Activated T-helper 17 cell treated with anti-CD3 and anti-CD28 coated beads, Interleukin-2, amount 50 U/mL, for 72 hours (primary cell): ENCODE measurements around the gene METTL6. TPM values are rescaled to one million over a fixed set of nuclear protein-coding genes. Genes with fewer than 3 reads are reported as not detected.

ENCODE experiments used
- ATAC-seq: fragments of 150-1000 bp; cut with Tn5 transposase; replicated peaks from 2 replicates; pipeline ENCODE4 v1.10.0; 2021; ENCODE audit warnings: mild to moderate bottlenecking, moderate library complexity
- H3K27ac Mint-ChIP-seq: one replicate; pipeline ENCODE4 v1.8.0; 2022; ENCODE audit warnings: mixed read lengths
- H3K27me3 Mint-ChIP-seq: one replicate; pipeline ENCODE4 v1.8.0; 2022; ENCODE audit warnings: mixed read lengths
- H3K36me3 Mint-ChIP-seq: one replicate; pipeline ENCODE4 v1.8.0; 2022; ENCODE audit warnings: low read depth, mild to moderate bottlenecking, mixed read lengths
- H3K4me1 Mint-ChIP-seq: one replicate; pipeline ENCODE4 v1.8.0; 2022; ENCODE audit warnings: mixed read lengths
- H3K4me3 Mint-ChIP-seq: one replicate; pipeline ENCODE4 v1.8.0; 2022; ENCODE audit warnings: mild to moderate bottlenecking, mixed read lengths
- H3K9me3 Mint-ChIP-seq: one replicate; pipeline ENCODE4 v1.8.0; 2022; ENCODE audit warnings: mixed read lengths
- total RNA-seq, 2 donors: library from RNA; stranded (reverse); gene quantifications; one replicate each; pipeline ENCODE4 v1.2.3, GENCODE V29; 2022

The METTL6 gene
- total RNA-seq, 2 donors from 2014 or later, result 16.5 to 19.7 TPM

DNA sequence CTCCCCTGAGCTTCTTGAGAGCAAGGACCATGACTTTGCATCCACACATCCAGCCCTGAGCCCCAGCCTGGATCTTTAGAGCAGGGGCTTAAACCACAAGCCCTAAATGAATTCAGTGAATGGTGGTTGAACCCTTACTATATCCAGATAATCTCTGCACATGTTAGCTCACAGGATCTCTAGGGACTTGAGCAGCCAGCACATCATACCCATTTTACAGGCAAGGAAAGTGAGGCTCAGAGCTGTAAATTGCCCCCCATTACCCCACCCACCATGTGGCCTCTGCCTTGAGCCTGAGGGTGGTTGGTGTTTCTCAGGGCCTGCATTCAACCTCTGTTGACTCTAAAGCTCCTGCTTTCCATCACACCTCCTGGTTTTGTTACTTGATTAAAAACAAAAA lies 27.6 kb upstream of the METTL6 start:
- Mint-ChIP-seq H3K4me1 (peaks cover 2% of the 10 kb centered on the region), H3K9me3 (no peaks in the 10 kb centered on the region), H3K27me3 (no peaks in the 10 kb centered on the region), H3K36me3 (no peaks in the 10 kb centered on the region), H3K27ac (no peak overlapping the region), H3K4me3 (no peak overlapping the region)
- no peak for ATAC-seq

DNA sequence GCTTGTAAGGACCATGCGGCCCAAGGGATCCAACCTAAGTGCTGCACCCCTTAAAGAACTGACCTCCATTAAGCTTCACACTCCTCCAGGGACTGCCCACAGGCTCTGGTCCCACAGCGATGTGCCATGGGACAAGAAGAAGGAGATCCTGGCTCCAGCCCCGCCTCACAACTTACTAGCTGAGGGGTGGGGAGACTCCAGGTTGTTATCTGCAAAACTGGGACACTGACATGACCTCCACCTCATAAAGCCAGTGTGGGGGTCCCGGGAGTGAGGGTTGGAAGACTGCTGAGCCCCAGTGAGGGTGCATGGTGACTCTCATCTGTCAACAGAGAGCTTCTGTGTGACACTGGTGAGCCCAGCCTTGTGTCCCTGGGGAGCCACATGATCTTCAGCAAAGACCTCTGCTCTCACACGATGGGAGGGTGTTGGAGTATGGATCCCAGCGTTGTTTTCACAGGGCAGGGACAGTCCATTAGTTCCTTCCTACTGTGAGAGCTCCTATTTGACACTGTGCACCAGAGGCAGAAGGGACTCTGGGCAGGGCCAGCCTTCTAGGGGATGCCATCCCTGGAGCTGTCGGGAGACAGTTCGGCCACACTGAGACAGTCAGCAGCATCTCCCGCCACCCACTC lies 26.8 kb upstream of the METTL6 start:
- ATAC-seq, result no peak
- H3K4me1 Mint-ChIP-seq, result no peaks in the 10 kb centered on the region
- H3K27ac Mint-ChIP-seq, result no peak overlapping the region
- no peaks in the 10 kb centered on the region for H3K36me3 Mint-ChIP-seq
- H3K9me3 Mint-ChIP-seq, result no peaks in the 10 kb centered on the region
- H3K27me3 Mint-ChIP-seq, result no peaks in the 10 kb centered on the region
- no peak overlapping the region for H3K4me3 Mint-ChIP-seq

DNA sequence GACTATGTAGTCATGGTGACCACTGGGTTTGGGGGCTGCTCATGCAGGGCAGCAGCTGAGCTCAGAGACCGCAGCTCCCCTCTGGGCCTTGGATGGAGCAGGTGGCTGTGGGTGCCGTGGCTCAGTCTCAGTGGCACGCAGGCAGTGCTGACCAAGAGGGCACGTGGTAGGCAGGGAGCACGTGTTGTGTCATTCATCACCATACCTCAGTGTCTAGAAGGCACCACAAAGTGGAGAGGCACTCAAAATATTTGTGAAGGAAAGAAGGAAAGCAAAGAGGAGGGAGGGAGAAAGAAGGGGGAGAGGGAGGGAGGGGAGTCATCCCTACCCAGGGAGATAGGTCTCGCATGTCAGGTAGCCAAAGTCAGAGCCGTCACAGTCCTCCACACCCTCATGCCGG lies 26.2 kb upstream of the METTL6 start:
- H3K27me3 Mint-ChIP-seq, result no peaks in the 10 kb centered on the region

DNA sequence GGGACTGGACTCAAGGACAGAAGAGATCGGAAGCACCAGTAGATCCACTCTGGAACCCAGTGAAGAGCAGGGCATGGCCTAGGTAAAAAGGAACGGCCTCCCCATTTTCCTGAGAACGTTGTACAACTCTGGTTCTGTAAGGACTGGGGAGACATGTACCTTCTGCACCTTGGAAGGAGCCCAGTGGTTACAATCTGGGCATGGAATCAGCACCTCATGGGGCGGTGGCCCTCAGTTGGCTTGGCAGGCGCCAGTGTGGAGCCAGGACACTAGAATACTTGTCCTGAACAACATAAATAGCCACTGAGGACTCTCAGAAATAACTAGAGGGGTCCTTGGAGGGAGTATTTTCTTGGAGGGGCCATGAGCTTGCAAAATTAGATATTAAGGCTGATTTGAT lies 25.6 kb upstream of the METTL6 start:
- no peak overlapping the region for H3K4me3 Mint-ChIP-seq
- H3K27me3 Mint-ChIP-seq, result no peaks in the 10 kb centered on the region
- H3K27ac Mint-ChIP-seq, result peak overlapping the region; percentile 19
- H3K36me3 Mint-ChIP-seq, result no peaks in the 10 kb centered on the region
- no peaks in the 10 kb centered on the region for H3K4me1 Mint-ChIP-seq
- no peak for ATAC-seq
- no peaks in the 10 kb centered on the region for H3K9me3 Mint-ChIP-seq

More for the DNA sequence above, 26.2 kb upstream of the METTL6 start:
- Mint-ChIP-seq H3K4me1 (no peaks in the 10 kb centered on the region), H3K4me3 (no peak overlapping the region), H3K9me3 (no peaks in the 10 kb centered on the region), H3K27ac (no peak overlapping the region), H3K36me3 (no peaks in the 10 kb centered on the region)
- ATAC-seq, result no peak

DNA sequence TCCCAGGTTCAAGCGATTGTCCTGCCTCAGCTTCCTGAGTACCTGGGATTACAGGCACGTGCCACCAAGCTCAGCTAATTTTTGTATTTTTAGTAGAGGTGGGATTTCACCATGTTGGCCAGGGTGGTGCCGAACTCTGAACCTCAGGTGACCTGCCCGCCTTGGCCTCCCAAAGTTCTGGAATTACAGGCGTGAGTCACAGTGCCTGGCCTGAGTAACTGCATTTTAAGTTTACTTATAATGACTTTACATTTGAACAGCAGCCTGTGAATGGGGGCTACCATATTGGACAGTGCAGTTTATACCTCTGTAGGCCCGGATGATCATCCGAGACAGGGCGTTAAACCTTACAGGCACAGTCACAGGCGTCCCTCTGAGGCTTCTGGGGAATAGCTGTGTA lies 24.8 kb upstream of the METTL6 start:
- no peak overlapping the region for H3K27ac Mint-ChIP-seq
- H3K4me1 Mint-ChIP-seq, result no peaks in the 10 kb centered on the region
- ATAC-seq, result no peak
- no peaks in the 10 kb centered on the region for H3K9me3 Mint-ChIP-seq
- H3K4me3 Mint-ChIP-seq, result no peak overlapping the region
- no peaks in the 10 kb centered on the region for H3K36me3 Mint-ChIP-seq
- no peaks in the 10 kb centered on the region for H3K27me3 Mint-ChIP-seq

DNA sequence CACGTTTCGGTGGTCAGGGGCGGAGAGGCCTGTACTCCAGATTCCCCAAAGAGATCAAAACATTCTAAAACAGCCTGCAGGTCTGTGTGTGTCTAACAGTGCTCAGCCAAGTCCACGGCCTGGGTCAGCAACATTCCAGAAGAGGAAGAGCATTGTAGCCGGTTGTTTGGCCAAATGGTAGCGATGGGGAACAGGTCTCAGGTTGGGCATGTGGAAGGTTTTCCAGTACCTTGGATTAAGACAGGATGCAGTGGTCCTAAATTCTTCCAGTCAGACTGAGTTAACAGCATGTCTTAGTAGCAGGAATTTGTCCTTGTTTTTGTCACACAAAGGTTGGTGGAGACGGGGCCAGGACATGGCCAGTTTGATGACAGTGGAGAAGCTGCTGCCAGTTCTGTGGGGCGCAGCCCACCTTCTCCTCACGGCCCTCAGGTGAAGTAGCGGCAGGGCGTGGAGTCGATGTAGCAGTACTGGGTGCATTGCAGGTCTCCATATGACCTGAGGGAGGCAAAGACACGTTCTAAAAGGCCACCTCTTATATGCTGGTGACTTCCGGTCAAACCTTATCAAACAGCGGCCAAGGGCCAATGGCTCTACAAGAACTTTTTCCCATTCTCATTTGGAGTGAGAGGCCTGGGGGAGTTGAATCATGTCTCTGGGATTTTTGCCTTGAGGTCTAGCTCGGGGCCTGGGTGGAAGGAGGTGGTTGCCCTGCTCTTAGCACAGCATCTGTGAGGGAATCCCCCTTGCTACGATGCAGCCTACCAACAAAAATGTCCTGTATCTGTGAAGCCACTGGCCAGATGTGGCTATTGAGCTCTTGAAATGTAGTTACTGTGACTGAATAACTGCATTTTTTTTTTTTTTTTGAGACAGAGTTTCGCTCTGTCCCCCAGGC lies 24.1 kb upstream of the METTL6 start:
- Mint-ChIP-seq H3K4me3 (no peak overlapping the region), H3K36me3 (no peaks in the 10 kb centered on the region), H3K9me3 (no peaks in the 10 kb centered on the region), H3K4me1 (no peaks in the 10 kb centered on the region), H3K27ac (no peak overlapping the region), H3K27me3 (no peaks in the 10 kb centered on the region)
- ATAC-seq, result no peak

DNA sequence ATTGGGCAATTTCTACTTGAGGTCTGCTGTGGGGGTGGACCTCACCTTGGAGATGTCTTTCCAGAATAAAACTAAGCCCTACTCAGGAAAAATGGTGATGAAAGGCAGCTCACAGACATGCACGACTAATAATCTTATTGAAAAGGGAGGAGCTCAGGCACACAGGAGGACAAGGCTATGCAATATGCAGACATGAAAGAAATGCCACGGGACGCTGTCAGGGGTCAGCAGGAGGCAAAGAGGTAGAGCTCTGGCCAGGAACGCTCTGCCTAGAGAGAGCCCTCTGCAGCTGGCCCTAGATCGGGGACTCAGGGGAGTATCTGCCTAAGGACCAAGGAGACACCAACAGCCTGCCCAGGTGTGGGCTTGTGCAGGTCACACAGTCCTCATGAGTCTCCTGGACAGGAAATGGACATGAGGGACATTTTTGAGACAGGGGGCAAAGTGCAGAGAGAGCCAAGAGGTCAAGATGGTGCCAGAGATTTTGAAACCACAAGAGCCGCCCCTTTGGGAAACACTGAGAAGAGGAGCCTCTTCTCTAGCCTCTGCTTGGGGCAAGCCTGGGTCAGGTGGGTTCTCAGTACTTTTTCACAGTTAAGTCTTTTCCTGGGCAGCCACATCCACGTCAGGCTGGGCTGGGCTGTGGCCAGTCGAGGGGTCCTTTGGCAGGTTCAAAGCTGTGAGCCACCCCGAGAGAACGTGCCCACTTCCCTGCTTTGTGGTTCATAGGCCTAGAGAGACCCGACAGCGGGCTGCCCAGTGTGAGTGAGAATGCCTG lies 23.3 kb upstream of the METTL6 start:
- Mint-ChIP-seq H3K9me3 (no peaks in the 10 kb centered on the region), H3K27me3 (no peaks in the 10 kb centered on the region), H3K4me3 (no peak overlapping the region), H3K36me3 (peaks cover under 1% of the 10 kb centered on the region), H3K4me1 (no peaks in the 10 kb centered on the region), H3K27ac (no peak overlapping the region)
- no peak for ATAC-seq

DNA sequence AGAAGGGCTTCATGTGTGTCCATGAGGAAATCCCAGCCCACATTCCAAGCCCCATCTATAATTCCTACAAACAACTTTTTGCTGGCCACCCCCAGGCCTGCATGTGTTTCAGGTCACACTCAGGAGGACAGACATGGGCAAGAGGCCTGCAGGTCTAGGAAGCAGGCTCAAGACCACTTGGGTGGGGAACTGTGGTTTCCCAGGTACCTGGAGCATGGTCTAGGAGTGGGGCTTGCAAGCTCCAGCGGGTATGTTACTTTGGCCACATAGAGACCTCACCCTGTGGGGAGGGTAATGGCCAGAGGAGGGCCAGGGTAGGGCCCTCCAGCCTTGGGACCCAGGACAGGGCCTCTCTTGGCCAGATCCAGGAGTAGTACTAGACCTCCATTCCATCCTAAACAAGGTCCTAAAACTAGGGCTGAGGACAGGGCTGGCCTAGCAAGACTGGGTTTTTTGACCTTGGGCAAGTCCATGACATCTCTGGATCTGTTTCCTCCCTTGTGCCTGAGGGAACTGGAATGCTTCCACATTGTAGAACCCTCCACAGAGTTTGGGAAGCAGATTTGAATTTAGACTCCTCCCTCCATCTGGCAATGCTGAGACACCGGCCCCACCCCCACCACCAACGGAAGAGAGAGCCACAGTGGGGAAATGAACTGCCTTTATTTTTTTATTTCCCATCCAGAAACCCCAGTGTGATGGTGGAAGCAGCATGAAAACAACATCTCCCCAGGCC lies 22.3 kb upstream of the METTL6 start:
- H3K4me3 Mint-ChIP-seq, result no peak overlapping the region
- no peaks in the 10 kb centered on the region for H3K4me1 Mint-ChIP-seq
- H3K27ac Mint-ChIP-seq, result peak overlapping the region; percentile 21
- H3K9me3 Mint-ChIP-seq, result no peaks in the 10 kb centered on the region
- no peaks in the 10 kb centered on the region for H3K27me3 Mint-ChIP-seq
- no peak for ATAC-seq
- H3K36me3 Mint-ChIP-seq, result peaks cover 11% of the 10 kb centered on the region

DNA sequence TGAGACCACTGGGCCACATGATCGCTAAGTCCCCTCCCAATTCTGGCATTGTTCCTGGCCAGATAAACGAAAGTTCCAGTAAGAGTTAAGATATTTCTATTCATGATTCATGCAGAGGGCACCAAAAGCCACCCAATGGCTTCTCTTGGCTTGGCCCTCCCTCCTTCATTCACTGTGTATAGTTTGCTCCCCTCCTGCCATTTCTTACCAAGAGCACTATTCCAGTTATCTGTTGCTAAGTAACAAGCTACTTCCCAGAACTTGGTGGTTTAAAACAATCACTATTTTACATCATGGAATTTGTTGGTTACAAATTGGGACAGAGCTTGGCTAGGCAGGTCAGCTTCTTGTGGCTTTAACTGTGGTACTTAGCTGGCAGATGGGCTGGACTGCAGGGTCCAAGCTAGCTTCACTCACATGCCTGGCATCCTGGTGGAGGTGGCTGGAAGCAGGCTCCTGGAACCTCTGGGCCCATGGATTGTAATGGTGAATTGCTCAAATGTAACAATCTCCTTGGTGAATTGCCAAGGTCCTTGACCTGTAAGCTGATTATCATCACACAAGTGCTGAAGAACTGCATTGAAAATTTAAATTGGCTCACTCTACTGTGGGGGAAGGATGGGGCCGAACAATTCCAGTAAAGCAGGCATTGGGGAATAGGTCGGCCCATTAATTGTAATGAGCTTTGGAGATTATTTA lies 16.6 kb upstream of the METTL6 start:
- ATAC-seq, result no peak
- Mint-ChIP-seq H3K4me3 (no peak overlapping the region), H3K9me3 (no peaks in the 10 kb centered on the region), H3K4me1 (peaks cover 10% of the 10 kb centered on the region), H3K27me3 (no peaks in the 10 kb centered on the region), H3K36me3 (peaks cover 61% of the 10 kb centered on the region), H3K27ac (peak overlapping the region; percentile 4)

DNA sequence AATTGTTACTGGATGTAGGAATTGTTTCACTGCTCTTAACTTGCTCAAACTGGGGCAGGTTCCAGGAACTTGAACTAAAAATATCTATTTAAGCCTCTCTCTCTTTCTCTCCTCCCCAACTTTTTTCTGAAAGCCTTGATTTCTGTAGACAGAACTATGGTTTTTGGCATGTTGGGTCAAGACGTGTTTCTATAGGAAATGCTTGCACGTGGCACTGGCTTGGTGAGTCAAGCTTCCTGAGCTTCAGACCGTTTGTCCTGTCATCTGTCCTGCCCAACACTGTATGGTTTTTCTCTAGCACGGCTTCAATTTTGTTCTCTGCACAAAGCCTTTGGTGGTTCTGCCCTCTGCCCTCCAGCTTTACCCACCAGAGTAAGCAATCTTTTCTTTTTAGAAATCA lies 13.5 kb upstream of the METTL6 start:
- H3K36me3 Mint-ChIP-seq, result peaks cover 92% of the 10 kb centered on the region
- peak overlapping the region; percentile 70 for H3K27ac Mint-ChIP-seq

DNA sequence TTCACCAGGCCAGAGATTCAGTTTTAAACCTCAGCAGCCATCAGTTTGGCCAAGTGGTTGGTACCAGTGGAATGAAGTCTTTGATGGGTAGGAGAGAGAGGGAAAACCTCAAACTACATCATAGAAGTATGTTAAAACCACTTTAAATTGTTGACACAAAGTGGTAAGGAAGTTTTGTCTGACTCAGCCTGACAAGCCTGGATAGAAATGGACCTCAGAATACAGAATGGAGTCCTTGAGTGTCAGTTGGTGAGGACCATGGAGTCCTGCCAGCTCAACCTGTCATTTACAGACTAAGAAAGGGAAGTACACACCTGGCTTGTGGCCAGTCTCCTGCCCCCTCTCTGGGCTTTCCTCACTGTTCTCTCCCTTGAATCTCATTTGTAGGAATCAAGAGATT lies 12.1 kb upstream of the METTL6 start:
- peaks cover 95% of the 10 kb centered on the region for H3K36me3 Mint-ChIP-seq
- ATAC-seq, result peak; percentile 21
- H3K4me1 Mint-ChIP-seq, result peaks cover 10% of the 10 kb centered on the region
- no peak overlapping the region for H3K4me3 Mint-ChIP-seq
- no peaks in the 10 kb centered on the region for H3K27me3 Mint-ChIP-seq
- H3K9me3 Mint-ChIP-seq, result no peaks in the 10 kb centered on the region
- peak overlapping the region; percentile 63 for H3K27ac Mint-ChIP-seq

More for the DNA sequence above, 13.5 kb upstream of the METTL6 start:
- Mint-ChIP-seq H3K9me3 (no peaks in the 10 kb centered on the region), H3K27me3 (no peaks in the 10 kb centered on the region), H3K4me3 (no peak overlapping the region), H3K4me1 (peaks cover 10% of the 10 kb centered on the region)
- peak; percentile 24 for ATAC-seq

DNA sequence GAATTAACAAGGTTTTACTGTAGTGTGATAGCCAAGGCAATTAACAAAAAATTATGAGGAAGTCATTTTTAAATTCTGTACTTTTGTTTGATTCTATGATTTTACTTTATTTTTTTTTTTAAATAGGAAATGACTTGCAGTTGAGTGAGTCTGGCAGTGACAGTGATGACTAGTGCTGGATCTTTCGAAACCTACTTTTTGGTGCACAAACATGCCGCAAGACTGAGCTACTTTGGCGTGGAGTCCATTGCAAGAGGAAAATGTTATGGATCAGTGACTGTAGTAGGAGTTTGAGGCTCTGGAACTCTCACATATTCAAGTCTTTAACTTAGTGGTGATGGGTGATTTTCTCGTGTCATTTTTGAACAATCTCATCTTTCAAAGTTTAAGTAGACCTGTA lies 11.6 kb upstream of the METTL6 start:
- H3K36me3 Mint-ChIP-seq, result peaks cover 100% of the 10 kb centered on the region
- no peak overlapping the region for H3K4me3 Mint-ChIP-seq
- peak overlapping the region; percentile 63 for H3K27ac Mint-ChIP-seq
- ATAC-seq, result no peak
- H3K9me3 Mint-ChIP-seq, result no peaks in the 10 kb centered on the region
- H3K4me1 Mint-ChIP-seq, result peaks cover 10% of the 10 kb centered on the region
- H3K27me3 Mint-ChIP-seq, result no peaks in the 10 kb centered on the region

DNA sequence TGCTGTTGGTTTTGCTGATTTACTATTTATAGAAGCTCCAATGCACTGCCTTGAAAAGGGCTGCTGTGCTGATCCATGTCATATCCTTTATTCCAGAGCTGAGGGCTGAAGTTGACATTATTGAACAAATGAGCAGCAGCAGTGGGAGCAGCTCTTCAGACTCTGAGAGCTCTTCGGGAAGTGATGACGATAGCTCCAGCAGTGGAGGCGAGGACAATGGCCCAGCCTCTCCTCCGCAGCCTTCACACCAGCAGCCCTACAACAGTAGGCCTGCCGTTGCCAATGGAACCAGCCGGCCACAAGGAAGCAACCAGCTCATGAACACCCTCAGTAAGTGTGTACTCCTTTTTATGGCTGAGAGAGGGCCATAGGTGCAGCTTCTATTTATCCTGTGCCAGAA lies 8.9 kb upstream of the METTL6 start:
- Mint-ChIP-seq H3K4me3 (no peak overlapping the region), H3K9me3 (no peaks in the 10 kb centered on the region), H3K4me1 (peaks cover 10% of the 10 kb centered on the region), H3K27me3 (no peaks in the 10 kb centered on the region), H3K36me3 (peaks cover 96% of the 10 kb centered on the region), H3K27ac (peak overlapping the region; percentile 44)
- no peak for ATAC-seq

DNA sequence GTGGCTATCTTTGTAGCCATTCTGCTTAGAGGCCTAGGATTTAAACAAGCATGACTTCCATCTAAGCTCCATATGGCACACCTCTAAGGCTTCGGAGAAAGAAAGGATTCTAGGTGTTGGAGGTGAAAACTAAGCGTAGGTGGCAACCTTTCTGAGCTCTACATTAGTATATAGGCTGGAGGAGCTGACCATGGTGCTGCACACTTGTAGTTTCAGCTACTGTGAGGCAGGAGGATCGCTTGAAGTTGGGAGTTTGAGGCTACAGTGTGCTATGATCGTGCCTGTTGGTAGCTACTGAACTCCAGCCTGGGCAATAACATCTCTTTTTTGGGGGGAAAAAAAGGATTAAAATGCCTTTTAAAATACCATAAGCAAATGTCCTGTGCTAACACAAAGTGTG lies 7.4 kb upstream of the METTL6 start:
- no peak for ATAC-seq
- Mint-ChIP-seq H3K27me3 (no peaks in the 10 kb centered on the region), H3K36me3 (peaks cover 96% of the 10 kb centered on the region), H3K4me1 (peaks cover 7% of the 10 kb centered on the region), H3K9me3 (no peaks in the 10 kb centered on the region), H3K27ac (peak overlapping the region; percentile 28), H3K4me3 (no peak overlapping the region)
